Cardiac fibroblast (primary cell): Measurements from ENCODE around the gene SNRK.
A peak's percentile ranks its signal among the peaks of the same experiment; 100 is the strongest.

Source experiments
- DNase-seq, 2 donors: peaks; one replicate each; pipeline versions ENCODE4 v3.0.0 to v3.0.0-alpha.2; 2010; ENCODE audit warnings: low read depth in 2 of 2
- H3K4me3 ChIP-seq, 2 donors: replicated peaks in 1 of 2; 1 replicate in 1 of 2; 2 replicates in 1 of 2; pipeline ENCODE4 v1.5.1; 2011; ENCODE audit warnings: low read depth in 2 of 2, low read length in 2 of 2, mild to moderate bottlenecking in 2 of 2, moderate library complexity in 1 of 2
- CTCF ChIP-seq: IDR thresholded peaks from one replicate; pipeline ENCODE4 v1.5.1; 2011; ENCODE audit warnings: low read depth, mild to moderate bottlenecking, low read length, inconsistent platforms

SNRK gene

GRCh38 chr3:43286115-43286840, at the start of gene SNRK:
TSS of gene SNRK (plus strand) at chr3:43286540. CDS start at chr3:43303204, 16,664 bp downstream.
- peak within 1 kb of the TSS; percentile 59 to 76 for H3K4me3 ChIP-seq
- peak; percentile 71 to 79 for DNase-seq
- TF ChIP-seq CTCF = peak; percentile 32

GRCh38 chr3:43238801-43239200, 47.5 kb upstream of the SNRK start:
- TF ChIP-seq CTCF = no peak
- DNase-seq = no peak

GRCh38 chr3:43239755-43240154, 46.6 kb upstream of the SNRK start:
- H3K4me3 ChIP-seq = no peak overlapping the region
- DNase-seq = no peak
- no peak for TF ChIP-seq CTCF

More at GRCh38 chr3:43238801-43239200, 47.5 kb upstream of the SNRK start:
- no peak overlapping the region for H3K4me3 ChIP-seq

GRCh38 chr3:43243590-43244587, 42.5 kb upstream of the SNRK start:
- TF ChIP-seq CTCF = no peak
- H3K4me3 ChIP-seq = no peak overlapping the region
- DNase-seq = peak; percentile 31 to 77

GRCh38 chr3:43244694-43245093, 41.6 kb upstream of the SNRK start:
- no peak for TF ChIP-seq CTCF
- no peak overlapping the region for H3K4me3 ChIP-seq
- DNase-seq = no peak

- peak; percentile 66 to 70 for DNase-seq
- H3K4me3 ChIP-seq = no peak overlapping the region
- TF ChIP-seq CTCF = no peak
Measured at GRCh38 chr3:43246976-43247375, 39.4 kb upstream of the SNRK start.
